ENCODE measurements around the gene TNK1. TPM values are rescaled to one million over a fixed set of nuclear protein-coding genes. Genes with fewer than 3 reads are reported as not detected.

The TNK1 gene
- total and polyA plus RNA-seq, 2 donors (not counting 3 experiments of a cell fraction or from before 2014, with no cell fraction given) = 0.22 to 0.58 TPM

GRCh38 chr17:7396147-7396546 lies 15.3 kb downstream of the TNK1 start:
- Histone ChIP-seq H3K9ac (replicated peaks; ENCODE audit: extremely low read depth, insufficient read depth, low read length) (no peak overlapping the region), H3K4me3 (replicated peaks in 1 of 3; ENCODE audit: insufficient read depth in 1 of 3, low read depth in 1 of 3, low read length in 3 of 3) (no peak overlapping the region), H4K20me1 (replicated peaks; ENCODE audit: control insufficient read depth, extremely low read depth, insufficient read depth, low read length) (no peaks in the 10 kb centered on the region), H3K9me3 (replicated peaks; ENCODE audit: control insufficient read depth, insufficient read depth, low read length) (no peaks in the 10 kb centered on the region), H3K27ac (ENCODE audit: insufficient read depth, low read depth, low read length) (no peak overlapping the region), H3K4me2 (ENCODE audit: insufficient read depth, low read length) (no peak overlapping the region), H3K36me3 (ENCODE audit: control insufficient read depth in 2 of 2, extremely low read depth in 1 of 2, insufficient read depth in 2 of 2, low read length in 2 of 2) (no peaks in the 10 kb centered on the region), H3K79me2 (ENCODE audit: control insufficient read depth, insufficient read depth, low read length) (no peaks in the 10 kb centered on the region), H3K4me1 (ENCODE audit: control insufficient read depth, extremely low read depth, insufficient read depth, low read length) (peaks cover 15% of the 10 kb centered on the region), H3K9me1 (replicated peaks; ENCODE audit: control insufficient read depth, extremely low read depth, insufficient read depth, low read length) (no peaks in the 10 kb centered on the region), H3K27me3 (ENCODE audit: control insufficient read depth in 2 of 2, insufficient read depth in 2 of 2, low read length in 2 of 2) (no peaks in the 10 kb centered on the region), H2AFZ (ENCODE audit: low read depth, low read length) (no peak overlapping the region)
- POLR2A ChIA-PET = no interaction called here
- dilution Hi-C loops (cut with MboI; ENCODE audit: extremely low pct_ligation_motif_present, low sequenced_read_pairs) (no loop called here), intact Hi-C loops (cut with micrococcal nuclease) (no loop called here)
- no peak for TF ChIP-seq GATA2 (IDR thresholded peaks at IDR 0.05; ENCODE audit: insufficient read depth, insufficient read length, low read depth, low read length)
- no peak for TF ChIP-seq POLR2AphosphoS5 (IDR thresholded peaks at IDR 0.05; ENCODE audit: insufficient read depth, low read depth, low read length)
- TF ChIP-seq MAX (IDR thresholded peaks at IDR 0.05; ENCODE audit: insufficient read depth, insufficient read length) = no peak
- no peak for TF ChIP-seq CTCF (IDR thresholded peaks at IDR 0.05; ENCODE audit: extremely low read depth in 1 of 2, insufficient read depth in 1 of 2, low read depth in 1 of 2, low read length in 2 of 2)
- TF ChIP-seq EZH2 (IDR thresholded peaks at IDR 0.05; ENCODE audit: borderline replicate concordance, low read depth, low read length, severe bottlenecking) = no peak
- no peak for TF ChIP-seq POLR2A (IDR thresholded peaks at IDR 0.05; ENCODE audit: low read depth, low read length)
- TF ChIP-seq FOS (IDR thresholded peaks at IDR 0.05; ENCODE audit: borderline replicate concordance, insufficient read depth, low read length) = no peak
- CTCF ChIA-PET = no interaction called here
- no peak for FAIRE-seq
- no TSS peak for BruUV-seq (replicated peaks)
- no peak for DNase-seq (ENCODE audit: low read depth, low spot score)
